NCI-H2107 treated with DMSO at 0.1 percent for 48 hours (cell line): Measurements from ENCODE around the gene SPATA31A6.
"Not testable (repeated sequence)": the region's sequence is repeated elsewhere in the genome, so short reads cannot be mapped to it uniquely, and the experiment has no call there.

Source experiments
- DNase-seq: peaks from one replicate; lab custom pipeline; 2025; ENCODE audit not compliant: unreplicated experiment; lab: John Stamatoyannopoulos, UW

Gene SPATA31A6

GRCh38 chr9:42183359-42183758 is at the start of gene SPATA31A6:
Gene SPATA31A6, plus strand, starts transcription at chr9:42183659. Its CDS starts 29 bp downstream, at chr9:42183688.
- DNase-seq = not testable (repeated sequence)

GRCh38 chr9:42160299-42160698 is 23.2 kb upstream of the SPATA31A6 start:
- DNase-seq = not testable (repeated sequence)

- DNase-seq = not testable (repeated sequence)
Observed at GRCh38 chr9:42219861-42220260, 36.4 kb downstream of the SPATA31A6 start.

GRCh38 chr9:42223230-42223629 is 39.8 kb downstream of the SPATA31A6 start:
- not testable (repeated sequence) for DNase-seq

GRCh38 chr9:42233031-42233430 is 49.6 kb downstream of the SPATA31A6 start:
- not testable (repeated sequence) for DNase-seq

- not testable (repeated sequence) for DNase-seq
Observed at GRCh38 chr9:42234610-42235009, 51.2 kb downstream of the SPATA31A6 start.

- DNase-seq = not testable (repeated sequence)
Observed at GRCh38 chr9:42235352-42235991, 52.0 kb downstream of the SPATA31A6 start.

- not testable (repeated sequence) for DNase-seq
Observed at GRCh38 chr9:42236097-42236496, 52.6 kb downstream of the SPATA31A6 start.

GRCh38 chr9:42237381-42237780 is 53.9 kb downstream of the SPATA31A6 start:
- DNase-seq = not testable (repeated sequence)

GRCh38 chr9:42238862-42239261 is 55.4 kb downstream of the SPATA31A6 start:
- not testable (repeated sequence) for DNase-seq
